ENCODE results near the gene LGALS9C. TPM values are rescaled to one million over a fixed set of nuclear protein-coding genes. Genes with fewer than 3 reads are reported as not detected.
"Not testable (repeated sequence)": the region's sequence is repeated elsewhere in the genome, so short reads cannot be mapped to it uniquely, and the experiment has no call there.

Gene LGALS9C
- total RNA-seq, 2 experiments from 2014 or later: 1.1 to 10.7 TPM

DNA sequence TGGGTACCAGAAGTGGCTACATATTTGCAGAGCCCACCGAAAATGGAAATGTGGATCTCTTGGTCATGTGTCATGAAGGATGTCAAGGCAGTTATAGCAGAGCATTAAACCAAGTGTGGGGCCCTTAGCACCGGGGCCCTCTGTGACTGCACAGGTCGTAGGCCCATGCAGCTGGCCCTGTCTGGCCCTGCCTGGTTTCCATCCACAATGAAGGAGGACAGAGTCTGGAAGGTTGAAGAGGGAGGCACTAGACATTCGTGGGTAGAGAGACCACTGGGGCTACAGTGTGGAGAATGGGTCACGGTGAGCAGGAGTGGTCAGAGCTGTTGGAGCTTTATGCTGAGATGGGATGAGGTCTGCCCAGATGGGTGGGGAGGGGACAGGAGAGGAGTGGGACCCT, 9.6 kb upstream of the LGALS9C start:
- H3K9me3 Mint-ChIP-seq (ENCODE audit: low read depth); H3K27ac Mint-ChIP-seq; H3K27me3 Mint-ChIP-seq; H3K4me3 Mint-ChIP-seq; H3K36me3 Mint-ChIP-seq; ATAC-seq; DNase-seq; CTCF ChIA-PET; H3K4me1 Mint-ChIP-seq: not testable (repeated sequence)

DNA sequence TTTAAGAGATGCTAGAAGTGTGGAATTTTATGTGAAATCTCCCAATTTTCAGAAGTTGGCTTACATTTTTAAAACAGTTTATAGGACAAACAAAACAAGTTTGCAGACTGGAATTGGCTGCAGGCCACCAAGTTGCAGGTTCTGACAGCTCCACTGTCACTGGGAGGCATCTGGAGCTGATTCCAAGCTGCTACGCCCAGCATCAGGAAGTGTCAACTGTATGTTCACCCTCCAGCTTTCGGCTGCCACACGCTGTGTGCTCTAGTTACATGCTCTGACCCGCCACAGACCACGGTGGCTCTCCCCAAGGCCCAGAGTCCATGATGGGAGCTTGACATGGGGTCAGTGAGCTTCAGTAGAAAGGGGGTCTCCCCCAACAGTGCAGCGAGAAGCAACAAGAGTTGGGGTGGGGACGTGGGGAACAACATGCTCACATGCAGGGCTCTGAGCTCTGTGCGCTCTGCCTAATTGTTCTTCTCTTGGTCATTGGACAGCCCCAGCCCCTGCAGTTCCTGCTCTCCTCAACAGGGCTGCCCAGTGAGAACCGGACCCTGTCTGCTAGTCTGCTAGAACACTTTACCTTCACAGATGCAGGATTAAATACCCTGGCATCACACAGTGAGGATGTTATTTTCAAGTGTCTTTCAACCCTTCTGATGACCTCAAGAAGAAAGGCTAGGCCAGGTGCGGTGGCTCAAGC, 8.0 kb upstream of the LGALS9C start:
- ATAC-seq; DNase-seq; H3K36me3 Mint-ChIP-seq; H3K4me1 Mint-ChIP-seq; H3K4me3 Mint-ChIP-seq; CTCF ChIA-PET; H3K27ac Mint-ChIP-seq; H3K9me3 Mint-ChIP-seq (ENCODE audit: low read depth); H3K27me3 Mint-ChIP-seq: not testable (repeated sequence)

GRCh38 chr17:18469837-18470236, 6.8 kb upstream of the LGALS9C start:
- DNase-seq; H3K27ac Mint-ChIP-seq; H3K4me3 Mint-ChIP-seq; ATAC-seq; H3K9me3 Mint-ChIP-seq (ENCODE audit: low read depth); H3K36me3 Mint-ChIP-seq; H3K4me1 Mint-ChIP-seq; H3K27me3 Mint-ChIP-seq; CTCF ChIA-PET: not testable (repeated sequence)

DNA sequence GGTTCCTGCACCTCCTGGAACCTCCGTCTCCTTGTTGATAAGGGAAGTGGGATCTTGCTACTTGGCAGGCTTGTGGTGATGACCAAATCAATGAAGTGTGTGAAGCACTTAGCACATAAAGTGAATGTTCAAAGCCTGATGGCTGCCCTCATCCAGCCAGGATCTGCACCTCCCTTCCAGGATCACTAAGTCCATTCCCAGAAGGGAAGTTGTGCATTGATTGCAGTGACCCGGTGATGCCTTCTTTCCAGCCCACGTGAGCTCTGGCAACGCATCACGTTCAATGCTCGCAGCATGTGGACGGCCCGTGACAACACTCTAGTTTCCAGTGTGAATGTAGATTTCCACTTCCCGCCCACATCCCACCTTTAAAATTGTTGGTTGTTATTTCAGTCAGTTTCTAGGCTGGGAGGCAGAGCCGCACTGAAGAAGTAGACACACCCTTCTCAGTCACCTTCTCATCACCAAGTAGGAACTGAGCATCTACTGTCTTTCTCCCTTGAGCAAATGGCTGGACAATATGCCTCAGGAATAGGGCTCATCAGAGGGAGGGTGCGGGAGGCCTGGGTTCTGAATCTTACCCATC, 6.2 kb upstream of the LGALS9C start:
- ATAC-seq; H3K27ac Mint-ChIP-seq; H3K27me3 Mint-ChIP-seq; H3K36me3 Mint-ChIP-seq; H3K9me3 Mint-ChIP-seq (ENCODE audit: low read depth); DNase-seq; CTCF ChIA-PET; H3K4me3 Mint-ChIP-seq; H3K4me1 Mint-ChIP-seq: not testable (repeated sequence)

GRCh38 chr17:18473967-18474366, 2.6 kb upstream of the LGALS9C start:
- DNase-seq; ATAC-seq; CTCF ChIA-PET; H3K27ac Mint-ChIP-seq; H3K4me3 Mint-ChIP-seq; H3K9me3 Mint-ChIP-seq (ENCODE audit: low read depth); H3K36me3 Mint-ChIP-seq; H3K27me3 Mint-ChIP-seq: not testable (repeated sequence)
- peaks cover 13% of the 10 kb centered on the region for H3K4me1 Mint-ChIP-seq

GRCh38 chr17:18474754-18475153, 1.8 kb upstream of the LGALS9C start:
- H3K27me3 Mint-ChIP-seq; CTCF ChIA-PET; H3K9me3 Mint-ChIP-seq (ENCODE audit: low read depth); ATAC-seq; H3K36me3 Mint-ChIP-seq; H3K4me3 Mint-ChIP-seq; DNase-seq: not testable (repeated sequence)
- H3K4me1 Mint-ChIP-seq: peaks cover 13% of the 10 kb centered on the region
- H3K27ac Mint-ChIP-seq: peak overlapping the region; percentile 40

GRCh38 chr17:18477367-18477766, 778 bp downstream of the LGALS9C start:
- ATAC-seq; H3K9me3 Mint-ChIP-seq (ENCODE audit: low read depth); CTCF ChIA-PET; H3K27ac Mint-ChIP-seq; H3K36me3 Mint-ChIP-seq; H3K4me3 Mint-ChIP-seq; DNase-seq; H3K27me3 Mint-ChIP-seq: not testable (repeated sequence)
- H3K4me1 Mint-ChIP-seq: peaks cover 13% of the 10 kb centered on the region

- ATAC-seq; H3K4me3 Mint-ChIP-seq; H3K27ac Mint-ChIP-seq; H3K27me3 Mint-ChIP-seq; DNase-seq; H3K36me3 Mint-ChIP-seq; CTCF ChIA-PET; H3K9me3 Mint-ChIP-seq (ENCODE audit: low read depth): not testable (repeated sequence)
- H3K4me1 Mint-ChIP-seq: peaks cover 13% of the 10 kb centered on the region
These were observed 1.8 kb downstream of the LGALS9C start for GRCh38 chr17:18478362-18478761.

GRCh38 chr17:18478977-18479595, 2.5 kb downstream of the LGALS9C start:
- H3K4me1 Mint-ChIP-seq: peaks cover 13% of the 10 kb centered on the region
- ATAC-seq; H3K4me3 Mint-ChIP-seq; DNase-seq; H3K27ac Mint-ChIP-seq; H3K27me3 Mint-ChIP-seq; CTCF ChIA-PET; H3K9me3 Mint-ChIP-seq (ENCODE audit: low read depth); H3K36me3 Mint-ChIP-seq: not testable (repeated sequence)

DNA sequence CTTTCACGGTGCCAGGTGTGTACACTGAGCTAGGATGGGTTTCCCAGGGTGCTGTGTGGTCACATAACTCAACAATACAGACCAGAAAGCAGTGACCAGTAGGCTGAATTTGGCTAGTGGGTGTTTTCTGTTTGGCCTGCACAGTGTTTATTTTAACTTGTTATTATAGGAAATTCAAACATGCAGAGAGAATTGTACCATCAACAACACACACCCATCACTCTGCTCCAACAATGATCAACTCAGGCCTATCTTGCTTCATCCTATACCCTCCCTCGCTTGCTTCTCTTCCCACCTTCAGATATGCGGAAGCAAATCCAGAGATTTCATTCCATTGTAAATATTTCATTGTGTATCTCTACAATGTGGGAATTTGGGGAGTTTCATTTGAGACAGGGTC, 5.2 kb downstream of the LGALS9C start:
- H3K27me3 Mint-ChIP-seq; H3K4me3 Mint-ChIP-seq; DNase-seq; CTCF ChIA-PET; H3K27ac Mint-ChIP-seq; H3K4me1 Mint-ChIP-seq; H3K9me3 Mint-ChIP-seq (ENCODE audit: low read depth); H3K36me3 Mint-ChIP-seq; ATAC-seq: not testable (repeated sequence)

- H3K4me3 Mint-ChIP-seq; H3K27ac Mint-ChIP-seq; H3K27me3 Mint-ChIP-seq; H3K4me1 Mint-ChIP-seq; H3K9me3 Mint-ChIP-seq (ENCODE audit: low read depth); DNase-seq; H3K36me3 Mint-ChIP-seq; CTCF ChIA-PET; ATAC-seq: not testable (repeated sequence)
These were observed 9.4 kb downstream of the LGALS9C start for GRCh38 chr17:18485936-18486464.

- H3K27me3 Mint-ChIP-seq; H3K4me3 Mint-ChIP-seq; DNase-seq; CTCF ChIA-PET; H3K27ac Mint-ChIP-seq; H3K36me3 Mint-ChIP-seq; H3K9me3 Mint-ChIP-seq (ENCODE audit: low read depth); H3K4me1 Mint-ChIP-seq: not testable (repeated sequence)
- peak; percentile 9 for ATAC-seq
These were observed 11.0 kb downstream of the LGALS9C start for GRCh38 chr17:18487633-18488032.

- ATAC-seq; H3K27me3 Mint-ChIP-seq; H3K4me3 Mint-ChIP-seq; H3K4me1 Mint-ChIP-seq; H3K9me3 Mint-ChIP-seq (ENCODE audit: low read depth); H3K27ac Mint-ChIP-seq; H3K36me3 Mint-ChIP-seq; DNase-seq; CTCF ChIA-PET: not testable (repeated sequence)
These were observed 12.0 kb downstream of the LGALS9C start for GRCh38 chr17:18488622-18489021.

- H3K9me3 Mint-ChIP-seq (ENCODE audit: low read depth); H3K27ac Mint-ChIP-seq; H3K27me3 Mint-ChIP-seq; DNase-seq; H3K4me3 Mint-ChIP-seq; H3K4me1 Mint-ChIP-seq; H3K36me3 Mint-ChIP-seq; ATAC-seq; CTCF ChIA-PET: not testable (repeated sequence)
These were observed 13.4 kb downstream of the LGALS9C start for GRCh38 chr17:18490016-18490415.

Data from activated CD8-positive, alpha-beta memory T cell treated with anti-CD3 and anti-CD28 coated beads, Interleukin-2, amount 10 ng/mL, durations not matched to agents 7 days and 5 days (primary cell).